Measurements from ENCODE around the gene ALDH3A2.

DNA sequence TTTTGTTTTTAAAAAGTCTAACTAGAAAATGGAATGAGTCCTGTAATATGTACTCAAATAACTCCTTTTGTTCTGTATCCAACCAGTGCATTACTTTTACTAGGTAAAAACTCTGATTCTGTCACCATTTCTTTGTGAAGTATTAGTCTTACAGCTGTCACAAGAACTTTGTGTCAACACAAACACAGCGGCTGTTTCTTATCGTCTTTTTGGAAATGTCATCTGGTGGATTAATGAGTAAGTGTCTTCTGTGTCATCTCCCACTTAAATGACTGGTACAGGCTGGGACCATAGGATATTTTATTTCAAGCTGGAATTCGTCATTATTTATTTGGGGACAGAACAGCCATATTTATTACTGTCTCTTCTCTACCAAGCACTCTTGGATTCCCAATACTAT, 19.1 kb upstream of the ALDH3A2 start:
- TF ChIP-seq POLR2AphosphoS5 (IDR thresholded peaks at IDR 0.05) = no peak
- no peak for TF ChIP-seq POLR2A (IDR thresholded peaks at IDR 0.05)
